K562 (cell line): Measurements from ENCODE around the gene PHF11. TPM values are rescaled to one million over a fixed set of nuclear protein-coding genes. Genes with fewer than 3 reads are reported as not detected.

ENCODE experiments used
- ATAC-seq: fragments of 200-7000 bp; cut with Tn5 transposase; 3 replicates; pipeline ENCODE4 v1.9.1; 2020; ENCODE audit warnings: moderate library complexity
- BruUV-seq: library from RNA; stranded (reverse); fragments of 400-500 nt; replicated peaks from 2 replicates; lab custom pipeline; 2021; lab: Mats Ljungman, UMichigan
- CTCF ChIA-PET: fragments of 300-600 bp; formaldehyde crosslinking; extraction: SDS; loops from one replicate; lab custom pipeline; 2021; ENCODE audit warnings: low intra/inter-chr PET ratio; lab: Yijun Ruan, JAX
- POLR2A ChIA-PET: fragments of 300-600, 350-650 bp; sonication (Branson Sonifier 250); formaldehyde crosslinking; extraction: SDS; loops from one replicate; lab custom pipeline; 2021; ENCODE audit warnings: antibody characterized with exemption, inconsistent platforms; lab: Yijun Ruan, JAX
- DNase-seq, 4 experiments: peaks; one replicate each; pipeline versions ENCODE4 v3.0.0 to v3.0.0-alpha.2; 2011 to 2018; ENCODE audit warnings: low spot score in 3 of 4, mixed read lengths in 3 of 4; ENCODE audit errors: extremely low read depth in 1 of 4
- FAIRE-seq: peaks from 2 replicates; lab custom pipeline; 2011; peaks lifted over from hg19 to GRCh38; lab: Jason Lieb, UNC
- H2AFZ ChIP-seq: 2 replicates; pipeline ENCODE4 v1.6.0; 2011; ENCODE audit warnings: low read depth, low read length, control low read depth, inconsistent platforms
- H3K27ac ChIP-seq: fragments of 200-600 bp; 3 replicates; pipeline ENCODE4 v1.8.0; 2011; ENCODE audit warnings: low read depth, mild to moderate bottlenecking, control low read depth, inconsistent platforms, low read length, moderate library complexity, mixed read lengths; ENCODE audit errors: extremely low read depth
- H3K27me3 ChIP-seq, 2 experiments: fragments of 300-600 bp in 1 of 2; 2 replicates in 1 of 2; 3 replicates in 1 of 2; pipeline versions ENCODE4 v1.6.0 to v1.8.0; 2011; ENCODE audit warnings: inconsistent platforms in 2 of 2, low read length in 2 of 2, mild to moderate bottlenecking in 1 of 2, mixed read lengths in 1 of 2, moderate library complexity in 1 of 2; ENCODE audit not compliant: control insufficient read depth in 2 of 2, insufficient read depth in 2 of 2
- H3K36me3 ChIP-seq: fragments of 300-600 bp; 3 replicates; pipeline ENCODE4 v1.8.0; 2011; ENCODE audit warnings: mild to moderate bottlenecking, low read length, inconsistent platforms; ENCODE audit not compliant: control insufficient read depth, insufficient read depth
- H3K4me1 ChIP-seq, 2 experiments: fragments of 200-600 bp in 1 of 2; replicated peaks in 1 of 2; 2 replicates in 1 of 2; 3 replicates in 1 of 2; pipeline versions ENCODE4 v1.5.1 to v1.8.0; 2011; ENCODE audit warnings: inconsistent platforms in 2 of 2, low read length in 2 of 2, mild to moderate bottlenecking in 1 of 2, mixed read lengths in 1 of 2, moderate library complexity in 1 of 2; ENCODE audit not compliant: control insufficient read depth in 2 of 2, insufficient read depth in 2 of 2
- H3K4me2 ChIP-seq: 2 replicates; pipeline ENCODE4 v1.6.1; 2011; ENCODE audit warnings: low read length, control low read depth, inconsistent platforms, mixed read lengths; ENCODE audit not compliant: insufficient read depth
- H3K4me3 ChIP-seq: fragments of 200-600 bp; sonication (generic), shearing (Covaris generic); 2 replicates; pipeline ENCODE4 v1.5.1; 2016; ENCODE audit warnings: control low read depth, inconsistent platforms
- H3K79me2 ChIP-seq: fragments of 200-600 bp; 3 replicates; pipeline ENCODE4 v1.8.0; 2011; ENCODE audit warnings: low read length, inconsistent platforms; ENCODE audit not compliant: control insufficient read depth, insufficient read depth
- H3K9ac ChIP-seq, 2 experiments: 2 replicates each; pipeline versions ENCODE4 v1.6.0 to v1.6.1; 2011; ENCODE audit warnings: low read depth in 2 of 2, low read length in 2 of 2, control low read depth in 1 of 2, inconsistent platforms in 1 of 2, mild to moderate bottlenecking in 1 of 2, mixed read lengths in 1 of 2; ENCODE audit not compliant: insufficient read depth in 1 of 2
- H3K9me1 ChIP-seq: one replicate; pipeline ENCODE4 v1.6.0; 2011; ENCODE audit warnings: inconsistent platforms, mild to moderate bottlenecking, low read length, moderate library complexity; ENCODE audit not compliant: control insufficient read depth, insufficient read depth
- H3K9me3 ChIP-seq: replicated peaks from 2 replicates; pipeline ENCODE4 v1.5.1; 2011; ENCODE audit warnings: low read depth, low read length, inconsistent platforms; ENCODE audit not compliant: control insufficient read depth, insufficient read depth
- H4K20me1 ChIP-seq: replicated peaks from 2 replicates; pipeline ENCODE4 v1.6.1; 2011; ENCODE audit warnings: low read length, inconsistent platforms, mixed read lengths; ENCODE audit not compliant: control insufficient read depth, insufficient read depth
- E2F8 ChIP-seq: fragments of 450-650 bp; IDR thresholded peaks from 2 replicates; pipeline ENCODE4 v1.7.1; 2018; ENCODE audit warnings: mild to moderate bottlenecking, low read depth; ENCODE audit not compliant: partially characterized antibody
- ZC3H8 ChIP-seq: fragments of 450-650 bp; IDR thresholded peaks from 2 replicates; pipeline ENCODE4 v1.6.1; 2017
- ZNF253 ChIP-seq: fragments of 250-450 bp; sonication (Bioruptor Pico); conservative IDR thresholded peaks from 2 replicates; pipeline ENCODE4 v1.6.1; 2021; ENCODE audit warnings: mild to moderate bottlenecking
- ZNF77 ChIP-seq: fragments of 250-450 bp; sonication (Bioruptor Pico); IDR thresholded peaks from 2 replicates; pipeline ENCODE4 v1.5.0; 2020
- ZNF79 ChIP-seq: fragments of 250-450 bp; sonication (Bioruptor Pico); IDR thresholded peaks from 2 replicates; pipeline ENCODE4 v1.4.0; 2020; ENCODE audit warnings: low read depth, mild to moderate bottlenecking, moderate library complexity
- WGBS: fragments of 100-300 bp; shearing (Covaris generic); methylation state at CpG from one replicate; pipeline ENCODE4 v1.1.6; 2016; ENCODE audit warnings: low coverage, mixed read lengths; ENCODE audit not compliant: insufficient coverage; ENCODE audit errors: missing lambda C conversion rate; 5-methylcytosine and 5-hydroxymethylcytosine counted together
- in situ Hi-C: fragments of 300-500 bp; cut with MboI; formaldehyde crosslinking; loops from 4 replicates; pipeline ENCODE4 v1.15.0; 2018; ENCODE audit warnings: inconsistent platforms, mixed read lengths
- intact Hi-C: fragments of 100-400 bp; cut with micrococcal nuclease; formaldehyde crosslinking; loops from 2 replicates; pipeline ENCODE4 v1.14.2; 2022
- polyA plus RNA-seq, 8 experiments: library from polyadenylated mRNA; depleted of rRNA in 4 of 8; stranded (reverse) in 5 of 8; unstranded in 3 of 8; fragments of >200 nt; fragmentation: Nextera tagmentation in 2 of 8; fragmentation: Illumina TruSeq in 1 of 8; extraction: Ambion mirVana in 2 of 8; extraction: Trizol in 1 of 8; gene quantifications; 2 replicates each; pipeline versions ENCODE4 v1.2.1 to v1.2.3, GENCODE V29; 2011 to 2014; ENCODE audit warnings: inconsistent platforms in 1 of 8, missing spikeins in 1 of 8
- total RNA-seq, 7 experiments: library from RNA; depleted of rRNA in 6 of 7; stranded (reverse); fragments of >200 nt in 6 of 7; fragmentation: Illumina TruSeq in 2 of 7; extraction: Trizol in 2 of 7; gene quantifications; 2 replicates each; pipeline versions ENCODE4 v1.2.1 to v1.2.3, GENCODE V29; 2011 to 2021; ENCODE audit warnings: low replicate concordance in 1 of 7

The PHF11 gene
- total and polyA plus RNA-seq, 9 of the 15 experiments (the other 6 are each of a cell fraction or from before 2014, with no cell fraction given): 1.9 to 7.0 (median 5.3) TPM

GRCh38 chr13:49464085-49464484, 31.7 kb upstream of the PHF11 start:
- CTCF ChIA-PET: interaction anchor here (0.6 kb wide), 2 partner anchors 959 to 1130 kb away, joined by 3 to 4 read pairs; no protein-coding TSS in a partner anchor

More at GRCh38 chr13:49464085-49464484, 31.7 kb upstream of the PHF11 start:
- Histone ChIP-seq H4K20me1 (no peaks in the 10 kb centered on the region), H3K79me2 (no peaks in the 10 kb centered on the region), H3K9ac (no peak overlapping the region), H3K4me2 (no peak overlapping the region), H3K27ac (no peak overlapping the region), H3K9me3 (no peaks in the 10 kb centered on the region; the same call in 1 of the 2 replicates), H3K9me1 (no peaks in the 10 kb centered on the region), H3K36me3 (peaks cover 31% of the 10 kb centered on the region; the same call in 2 of the 3 replicates), H3K4me3 (no peak overlapping the region), H2AFZ (no peak overlapping the region), H3K4me1 (no peaks in the 10 kb centered on the region), H3K27me3 (no peaks in the 10 kb centered on the region)
- 78% methylated on average over 1 of the region's 1 CpG for WGBS
- ATAC-seq (no peak), FAIRE-seq (no peak), DNase-seq (no peak)
- intact Hi-C loops: no loop called here
- in situ Hi-C loops: no loop called here
- POLR2A ChIA-PET: no interaction called here
- TF ChIP-seq ZC3H8: no peak
- TF ChIP-seq E2F8: no peak
- no peak for TF ChIP-seq ZNF79 (CRISPR knock-in tag)
- no peak for TF ChIP-seq ZNF253 (CRISPR knock-in tag)
- TF ChIP-seq ZNF77: no peak
- no TSS peak for BruUV-seq
